Hepatocyte (in vitro differentiated cells): ENCODE data around the gene PTRH1. TPM values are rescaled to one million over a fixed set of nuclear protein-coding genes. Genes with fewer than 3 reads are reported as not detected.

ENCODE experiments used
- DNase-seq: peaks from one replicate; pipeline ENCODE4 v3.0.0-alpha.2; 2016; ENCODE audit warnings: low spot score
- H2AFZ ChIP-seq: fragments of 200-600 bp; sonication (generic); 2 replicates; pipeline ENCODE4 v1.6.0; 2016; ENCODE audit warnings: antibody characterized with exemption, mild to moderate bottlenecking
- H3K27ac ChIP-seq: fragments of 200-600 bp; sonication (generic); 2 replicates; pipeline ENCODE4 v1.5.1; 2016; ENCODE audit warnings: mild to moderate bottlenecking
- H3K27me3 ChIP-seq: fragments of 200-600 bp; sonication (generic); 2 replicates; pipeline ENCODE4 v1.6.1; 2016
- H3K36me3 ChIP-seq: fragments of 200-600 bp; sonication (generic); replicated peaks from 2 replicates; pipeline ENCODE4 v1.5.1; 2016; ENCODE audit warnings: low read depth; ENCODE audit not compliant: insufficient read depth
- H3K4me1 ChIP-seq: fragments of 200-600 bp; sonication (generic); 2 replicates; pipeline ENCODE4 v1.5.1; 2016; ENCODE audit warnings: mild to moderate bottlenecking, moderate library complexity; ENCODE audit not compliant: insufficient read depth
- H3K4me2 ChIP-seq: fragments of 200-600 bp; sonication (generic); 2 replicates; pipeline ENCODE4 v1.6.0; 2016
- H3K4me3 ChIP-seq: fragments of 200-600 bp; sonication (generic); 2 replicates; pipeline ENCODE4 v1.5.1; 2016; ENCODE audit warnings: mild to moderate bottlenecking
- H3K79me2 ChIP-seq: fragments of 200-600 bp; sonication (generic); 2 replicates; pipeline ENCODE4 v1.6.0; 2017; ENCODE audit warnings: mild to moderate bottlenecking
- H3K9me2 ChIP-seq: fragments of 200-600 bp; sonication (generic); replicated peaks from 2 replicates; pipeline ENCODE4 v1.6.0; 2017; ENCODE audit warnings: mild to moderate bottlenecking; ENCODE audit not compliant: insufficient read depth
- H3K9me3 ChIP-seq: fragments of 200-600 bp; sonication (generic); 2 replicates; pipeline ENCODE4 v1.5.1; 2016; ENCODE audit warnings: low read depth, mild to moderate bottlenecking
- H4K20me1 ChIP-seq: fragments of 200-600 bp; sonication (generic); 2 replicates; pipeline ENCODE4 v1.6.0; 2016; ENCODE audit warnings: mild to moderate bottlenecking; ENCODE audit not compliant: insufficient read depth, poor library complexity, severe bottlenecking
- EZH2 ChIP-seq: fragments of 200-600 bp; sonication (generic); IDR thresholded peaks from 2 replicates; pipeline ENCODE4 v1.6.1; 2016; ENCODE audit warnings: antibody characterized with exemption, mild to moderate bottlenecking, borderline replicate concordance
- EZH2phosphoT487 ChIP-seq: fragments of 200-600 bp; sonication (generic); IDR thresholded peaks from one replicate; pipeline ENCODE4 v1.6.1; 2018; ENCODE audit warnings: antibody characterized with exemption, mild to moderate bottlenecking, low read depth, moderate library complexity; ENCODE audit not compliant: unreplicated experiment, severe bottlenecking
- WGBS: methylation state at CpG from one replicate; pipeline ENCODE4 v1.1.6; 2016; ENCODE audit warnings: low lambda C conversion rate; ENCODE audit errors: missing lambda C conversion rate; 5-methylcytosine and 5-hydroxymethylcytosine counted together
- polyA plus RNA-seq: library from polyadenylated mRNA; unstranded; fragments of >200 nt; fragmentation: Nextera tagmentation; extraction: Ambion mirVana; gene quantifications from 2 replicates; pipeline ENCODE4 v1.2.1, GENCODE V29; 2016
- total RNA-seq: library from RNA; depleted of rRNA; stranded (reverse); fragments of >200 nt; gene quantifications from 2 replicates; pipeline ENCODE4 v1.2.3, GENCODE V29; 2014
- TF ChIP-seq, protein P1 (sequence below): fragments of 200-600 bp; sonication (generic); IDR thresholded peaks from 2 replicates; pipeline ENCODE4 v1.5.1; 2016; ENCODE audit warnings: antibody characterized with exemption, mild to moderate bottlenecking; ENCODE audit not compliant: poor library complexity

PTRH1 gene
- total and polyA plus RNA-seq, 2 experiments from 2014 or later: 13.5 to 25.9 TPM

- H3K4me1 ChIP-seq: no peaks in the 10 kb centered on the region
- no peaks in the 10 kb centered on the region for H3K36me3 ChIP-seq
- 75% methylated on average over 9 of the region's 9 CpGs for WGBS
- H3K27ac ChIP-seq: peak overlapping the region; percentile 42
- H3K9me2 ChIP-seq: no peaks in the 10 kb centered on the region
- TF ChIP-seq, protein P1, sequence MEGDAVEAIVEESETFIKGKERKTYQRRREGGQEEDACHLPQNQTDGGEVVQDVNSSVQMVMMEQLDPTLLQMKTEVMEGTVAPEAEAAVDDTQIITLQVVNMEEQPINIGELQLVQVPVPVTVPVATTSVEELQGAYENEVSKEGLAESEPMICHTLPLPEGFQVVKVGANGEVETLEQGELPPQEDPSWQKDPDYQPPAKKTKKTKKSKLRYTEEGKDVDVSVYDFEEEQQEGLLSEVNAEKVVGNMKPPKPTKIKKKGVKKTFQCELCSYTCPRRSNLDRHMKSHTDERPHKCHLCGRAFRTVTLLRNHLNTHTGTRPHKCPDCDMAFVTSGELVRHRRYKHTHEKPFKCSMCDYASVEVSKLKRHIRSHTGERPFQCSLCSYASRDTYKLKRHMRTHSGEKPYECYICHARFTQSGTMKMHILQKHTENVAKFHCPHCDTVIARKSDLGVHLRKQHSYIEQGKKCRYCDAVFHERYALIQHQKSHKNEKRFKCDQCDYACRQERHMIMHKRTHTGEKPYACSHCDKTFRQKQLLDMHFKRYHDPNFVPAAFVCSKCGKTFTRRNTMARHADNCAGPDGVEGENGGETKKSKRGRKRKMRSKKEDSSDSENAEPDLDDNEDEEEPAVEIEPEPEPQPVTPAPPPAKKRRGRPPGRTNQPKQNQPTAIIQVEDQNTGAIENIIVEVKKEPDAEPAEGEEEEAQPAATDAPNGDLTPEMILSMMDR: no peak
- no peak for TF ChIP-seq EZH2phosphoT487
- H4K20me1 ChIP-seq: no peaks in the 10 kb centered on the region
- H3K79me2 ChIP-seq: no peaks in the 10 kb centered on the region
- no peak for DNase-seq
- no peaks in the 10 kb centered on the region for H3K9me3 ChIP-seq
- peak overlapping the region; percentile 47 for H3K4me2 ChIP-seq
- H2AFZ ChIP-seq: no peak overlapping the region
- H3K27me3 ChIP-seq: no peaks in the 10 kb centered on the region
- H3K4me3 ChIP-seq: no peak overlapping the region
Measured at GRCh38 chr9:127694890-127695720, 20.4 kb downstream of the PTRH1 start.

- DNase-seq: no peak
- Histone ChIP-seq H3K79me2 (no peaks in the 10 kb centered on the region), H2AFZ (no peak overlapping the region), H3K27me3 (no peaks in the 10 kb centered on the region), H3K4me2 (no peak overlapping the region), H3K27ac (no peak overlapping the region), H3K9me2 (no peaks in the 10 kb centered on the region), H3K4me1 (no peaks in the 10 kb centered on the region), H3K4me3 (no peak overlapping the region), H4K20me1 (no peaks in the 10 kb centered on the region), H3K9me3 (no peaks in the 10 kb centered on the region), H3K36me3 (no peaks in the 10 kb centered on the region)
- TF ChIP-seq EZH2phosphoT487 (no peak), EZH2 (no peak)
- TF ChIP-seq, protein P1: no peak
- WGBS: 96% methylated on average over 4 of the region's 4 CpGs
Measured at GRCh38 chr9:127693697-127694096, 21.8 kb downstream of the PTRH1 start.

- WGBS: 92% methylated on average over 10 of the region's 10 CpGs
- Histone ChIP-seq H3K79me2 (no peaks in the 10 kb centered on the region), H3K27ac (no peak overlapping the region), H3K9me2 (no peaks in the 10 kb centered on the region), H3K27me3 (no peaks in the 10 kb centered on the region), H3K4me1 (no peaks in the 10 kb centered on the region), H3K36me3 (no peaks in the 10 kb centered on the region), H3K9me3 (no peaks in the 10 kb centered on the region), H4K20me1 (no peaks in the 10 kb centered on the region), H2AFZ (no peak overlapping the region), H3K4me2 (no peak overlapping the region), H3K4me3 (no peak overlapping the region)
- TF ChIP-seq, protein P1: no peak
- TF ChIP-seq EZH2 (no peak), EZH2phosphoT487 (no peak)
- no peak for DNase-seq
Measured at GRCh38 chr9:127693143-127693542, 22.3 kb downstream of the PTRH1 start.
